Stimulated activated CD4-positive, alpha-beta T cell treated with anti-CD3 and anti-CD28 coated beads, Interleukin-12 subunit alpha, Interleukin-12 subunit beta, amount 100 ng/mL, for 4 hours (primary cell): Measurements from ENCODE around the gene IFI27L2.

Experiments used
- DNase-seq: peaks from one replicate; pipeline ENCODE4 v3.0.0-alpha.2; 2020

IFI27L2 gene

GRCh38 chr14:94121485-94121884 is 7.9 kb downstream of the IFI27L2 start:
- DNase-seq = no peak

GRCh38 chr14:94120667-94121340 is 8.6 kb downstream of the IFI27L2 start:
- DNase-seq = no peak

GRCh38 chr14:94119071-94119470 is 10.3 kb downstream of the IFI27L2 start:
- DNase-seq = no peak

GRCh38 chr14:94117856-94118255 is 11.5 kb downstream of the IFI27L2 start:
- DNase-seq = no peak

- DNase-seq = no peak
These were observed 12.7 kb downstream of the IFI27L2 start for GRCh38 chr14:94116701-94117100.

GRCh38 chr14:94115631-94116030 is 13.8 kb downstream of the IFI27L2 start:
- DNase-seq = no peak

- DNase-seq = no peak
These were observed 14.3 kb downstream of the IFI27L2 start for GRCh38 chr14:94115058-94115591.

- no peak for DNase-seq
These were observed 14.8 kb downstream of the IFI27L2 start for GRCh38 chr14:94114589-94115057.

- DNase-seq = no peak
These were observed 15.4 kb downstream of the IFI27L2 start for GRCh38 chr14:94113908-94114588.

- DNase-seq = no peak
These were observed 15.9 kb downstream of the IFI27L2 start for GRCh38 chr14:94113490-94113889.

GRCh38 chr14:94113073-94113472 is 16.3 kb downstream of the IFI27L2 start:
- DNase-seq = no peak

GRCh38 chr14:94112513-94113063 is 16.8 kb downstream of the IFI27L2 start:
- no peak for DNase-seq

- no peak for DNase-seq
These were observed 17.9 kb downstream of the IFI27L2 start for GRCh38 chr14:94111276-94112095.

- no peak for DNase-seq
These were observed 18.7 kb downstream of the IFI27L2 start, which contains the start of gene IFI27 for GRCh38 chr14:94110552-94111181. Gene IFI27, plus strand, starts transcription at chr14:94110736.

- no peak for DNase-seq
These were observed 19.5 kb downstream of the IFI27L2 start for GRCh38 chr14:94109915-94110250.

GRCh38 chr14:94104731-94105130 is 24.7 kb downstream of the IFI27L2 start:
- DNase-seq = no peak

- DNase-seq = no peak
These were observed 25.8 kb downstream of the IFI27L2 start for GRCh38 chr14:94103554-94104150.

GRCh38 chr14:94102768-94103482 is 26.5 kb downstream of the IFI27L2 start:
- no peak for DNase-seq

GRCh38 chr14:94101748-94102147 is 27.7 kb downstream of the IFI27L2 start:
- DNase-seq = no peak

GRCh38 chr14:94100847-94101246 is 28.6 kb downstream of the IFI27L2 start:
- no peak for DNase-seq

- no peak for DNase-seq
These were observed 30.4 kb downstream of the IFI27L2 start for GRCh38 chr14:94099006-94099405.
